Heart left ventricle (tissue), 13 donors: ENCODE measurements around the gene PTPRE.

Experiments used
- CTCF ChIP-seq, 12 donors: fragments of 200-600 bp; sonication (generic) in 4 of 12; IDR thresholded peaks; one replicate each; pipeline versions ENCODE4 v1.5.0 to v1.8.0; 2018 to 2022; ENCODE audit warnings: antibody characterized with exemption in 12 of 12, mild to moderate bottlenecking in 5 of 12
- POLR2A ChIP-seq, 2 donors: fragments of 450-650 bp; IDR thresholded peaks; one replicate each; pipeline ENCODE4 v1.6.1; 2017; ENCODE audit warnings: antibody characterized with exemption in 2 of 2, mild to moderate bottlenecking in 2 of 2, moderate library complexity in 2 of 2
- donor health status: ischemic (EF 13 %, LVEDD 7.1; RV severe dilation, severe dysfunction).
- donor health status: DM: no; HTN: yes; CAD: no.
- donor health status: DM: no; HTN: no; CAD: no.
- donor health status: ischemic (EF 25% LVEDD 6.9; RV normal size, moderate dysfunction).
- donor health status: ischemic (EF 25% LVEDD 5.7; RV mildly dilated, moderate dysfunction).
- donor health status: ischemic (EF 35%, LVEDD 5.7; RV mildly dilated, moderate dysfunction).
- donor health status: nonischemic (EF 11% LVEDD 7.7; RV severe dilation, severe dysfunction).
- donor health status: DM: yes; HTN: yes; CAD: no.
- donor health status: PGD.
- donor health status: ischemic (EF 29% LVEDD 5.4; RV normal size, mild dysfunction).
- donor health status: nonischemic (EF 23%, LVEDD 6.1; RV moderate dilation, normal function).

DNA sequence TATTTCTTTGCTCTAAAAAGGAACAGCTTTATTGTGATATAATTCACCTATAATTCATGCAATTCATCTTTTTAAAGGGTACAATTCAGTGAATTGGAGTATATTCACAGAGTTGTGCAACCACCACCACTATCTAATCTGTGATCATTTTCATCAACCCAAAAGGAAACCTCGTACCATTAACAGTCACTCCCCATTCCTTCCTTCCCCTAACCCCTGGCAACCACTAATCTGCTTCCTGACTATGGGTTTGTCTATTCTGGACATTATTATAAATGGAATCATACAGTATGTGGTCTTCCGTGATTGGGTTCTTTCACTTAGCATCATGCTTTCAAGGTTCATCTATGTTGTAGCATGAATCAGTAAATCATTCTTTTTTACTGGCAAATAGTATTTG, 167.0 kb downstream of the PTPRE start:
- TF ChIP-seq CTCF (IDR thresholded peaks at IDR 0.05) (no peak), POLR2A (IDR thresholded peaks at IDR 0.05) (no peak)
